22Rv1 (cell line): ENCODE measurements around the gene SIX5.

Source experiments
- ZFX ChIP-seq: fragments of 450-650 bp; IDR thresholded peaks from 2 replicates; pipeline ENCODE4 v1.6.1; 2017; ENCODE audit warnings: antibody characterized with exemption, borderline replicate concordance
- TF ChIP-seq, protein P1 (sequence below): fragments of 450-650 bp; IDR thresholded peaks from 2 replicates; pipeline ENCODE4 v1.5.1; 2017; ENCODE audit warnings: mild to moderate bottlenecking

DNA sequence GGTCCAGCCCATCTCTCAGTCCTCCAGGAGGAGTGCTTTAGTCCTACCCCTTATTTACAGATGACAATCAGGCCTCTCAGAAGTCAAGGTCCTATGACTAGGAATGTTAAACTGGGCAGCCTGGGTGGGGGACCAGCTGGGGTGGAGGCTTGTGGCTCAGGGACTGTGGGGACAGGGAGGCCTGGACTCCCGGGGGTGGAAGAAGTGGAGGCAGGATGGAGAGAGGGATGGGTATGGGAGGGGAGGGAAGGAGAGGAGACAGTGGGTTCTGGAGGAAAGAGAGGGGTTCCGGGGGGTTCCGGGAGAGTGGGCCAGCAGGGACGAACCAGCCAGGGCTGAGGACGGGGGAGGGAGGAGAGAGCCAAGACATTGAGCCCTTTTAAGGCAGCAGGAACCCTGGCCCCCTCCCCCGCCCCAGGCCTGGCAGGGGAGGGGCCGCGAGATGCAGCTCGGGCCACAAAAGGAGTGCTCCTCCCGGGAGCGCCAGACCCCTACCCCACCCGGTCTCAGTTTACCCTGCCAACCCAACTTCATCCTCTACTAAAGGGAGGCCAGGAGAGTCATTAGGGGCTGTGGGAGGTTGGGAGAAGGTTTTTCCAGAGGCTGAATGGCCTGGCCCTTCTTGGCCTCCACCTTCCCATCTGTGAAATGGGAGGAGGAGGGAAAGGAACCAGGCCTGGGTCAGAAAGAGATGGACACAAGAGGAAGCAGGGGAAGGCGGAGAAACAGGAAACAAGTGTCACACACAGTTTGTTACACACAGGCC, 11.6 kb upstream of the SIX5 start:
- TF ChIP-seq, protein P1, sequence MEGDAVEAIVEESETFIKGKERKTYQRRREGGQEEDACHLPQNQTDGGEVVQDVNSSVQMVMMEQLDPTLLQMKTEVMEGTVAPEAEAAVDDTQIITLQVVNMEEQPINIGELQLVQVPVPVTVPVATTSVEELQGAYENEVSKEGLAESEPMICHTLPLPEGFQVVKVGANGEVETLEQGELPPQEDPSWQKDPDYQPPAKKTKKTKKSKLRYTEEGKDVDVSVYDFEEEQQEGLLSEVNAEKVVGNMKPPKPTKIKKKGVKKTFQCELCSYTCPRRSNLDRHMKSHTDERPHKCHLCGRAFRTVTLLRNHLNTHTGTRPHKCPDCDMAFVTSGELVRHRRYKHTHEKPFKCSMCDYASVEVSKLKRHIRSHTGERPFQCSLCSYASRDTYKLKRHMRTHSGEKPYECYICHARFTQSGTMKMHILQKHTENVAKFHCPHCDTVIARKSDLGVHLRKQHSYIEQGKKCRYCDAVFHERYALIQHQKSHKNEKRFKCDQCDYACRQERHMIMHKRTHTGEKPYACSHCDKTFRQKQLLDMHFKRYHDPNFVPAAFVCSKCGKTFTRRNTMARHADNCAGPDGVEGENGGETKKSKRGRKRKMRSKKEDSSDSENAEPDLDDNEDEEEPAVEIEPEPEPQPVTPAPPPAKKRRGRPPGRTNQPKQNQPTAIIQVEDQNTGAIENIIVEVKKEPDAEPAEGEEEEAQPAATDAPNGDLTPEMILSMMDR: no peak
- TF ChIP-seq ZFX: no peak
